ENCODE results near the gene SYNPR. TPM values are rescaled to one million over a fixed set of nuclear protein-coding genes. Genes with fewer than 3 reads are reported as not detected.
"Not testable (repeated sequence)": the region's sequence is repeated elsewhere in the genome, so short reads cannot be mapped to it uniquely, and the experiment has no call there.

SYNPR gene
- total RNA-seq, result not detected

DNA sequence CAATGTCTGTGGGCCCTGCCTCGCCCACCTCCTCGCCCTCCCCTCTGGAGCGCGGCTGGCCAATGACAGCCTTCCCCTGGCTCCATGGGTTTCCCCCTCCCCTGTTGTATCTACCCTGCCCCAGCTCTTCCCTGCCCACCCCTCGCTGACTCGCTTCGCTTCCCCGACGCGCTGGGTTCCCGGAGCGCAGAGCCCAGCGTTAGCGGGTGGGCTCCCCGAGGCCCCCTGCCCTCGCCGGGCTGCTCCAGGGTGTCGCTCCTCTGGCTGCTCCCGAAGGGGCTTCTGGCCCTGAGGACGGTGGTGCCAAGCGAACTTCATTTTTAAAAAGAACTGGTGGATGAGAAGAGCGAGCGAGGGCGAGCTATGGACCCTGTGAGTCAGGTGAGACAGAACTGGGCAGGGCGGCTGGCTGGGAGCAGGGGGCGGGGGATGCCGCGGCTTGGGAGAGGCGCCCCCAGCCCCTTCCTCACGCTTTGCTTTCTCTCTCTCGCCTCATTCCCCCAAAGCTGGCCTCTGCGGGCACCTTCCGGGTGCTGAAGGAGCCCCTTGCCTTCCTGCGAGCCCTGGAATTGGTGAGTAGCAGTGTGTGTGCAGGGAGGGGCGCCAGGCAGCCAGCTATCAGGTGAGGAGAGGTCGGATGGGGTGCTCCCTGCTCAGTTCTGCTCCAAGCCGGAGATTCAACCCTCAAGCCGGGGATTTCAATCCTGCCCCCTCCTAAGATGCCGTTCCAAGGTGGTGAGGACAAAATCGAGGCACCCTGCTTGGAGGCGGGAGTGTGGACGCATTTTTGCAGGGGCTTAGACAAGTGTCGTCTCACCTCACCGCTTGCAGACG lies at the start of gene SYNPR:
Gene SYNPR, plus strand, starts transcription at position 138 of the 834 bp plus-strand sequence.
- POLR2A ChIA-PET, result no interaction called here

DNA sequence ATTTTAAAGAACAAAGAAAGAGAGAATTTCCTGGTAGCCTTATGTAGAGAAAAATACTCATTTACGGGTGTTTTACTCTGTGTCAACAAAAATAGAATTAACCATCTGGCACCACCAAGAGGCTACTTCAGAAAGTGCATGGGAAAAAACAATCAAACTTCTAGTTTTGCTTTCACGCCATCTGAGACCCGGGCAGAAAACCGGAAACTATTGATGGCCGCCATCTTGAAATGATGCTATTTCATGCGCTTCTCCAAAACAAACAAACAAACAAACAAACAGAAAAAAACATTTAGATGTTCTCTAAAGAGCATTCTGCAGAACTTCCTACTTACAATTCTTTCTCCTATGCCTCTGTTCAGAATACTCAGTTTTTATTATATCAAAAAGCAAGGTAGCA lies 49.4 kb upstream of the SYNPR start:
- CTCF ChIA-PET, result no interaction called here
- POLR2A ChIA-PET, result no interaction called here

More for the DNA sequence above, at the start of gene SYNPR:
- CTCF ChIA-PET, result no interaction called here

GRCh38 chr3:63230146-63230545 lies 48.0 kb upstream of the SYNPR start:
- ChIA-PET POLR2A (no interaction called here), CTCF (no interaction called here)

DNA sequence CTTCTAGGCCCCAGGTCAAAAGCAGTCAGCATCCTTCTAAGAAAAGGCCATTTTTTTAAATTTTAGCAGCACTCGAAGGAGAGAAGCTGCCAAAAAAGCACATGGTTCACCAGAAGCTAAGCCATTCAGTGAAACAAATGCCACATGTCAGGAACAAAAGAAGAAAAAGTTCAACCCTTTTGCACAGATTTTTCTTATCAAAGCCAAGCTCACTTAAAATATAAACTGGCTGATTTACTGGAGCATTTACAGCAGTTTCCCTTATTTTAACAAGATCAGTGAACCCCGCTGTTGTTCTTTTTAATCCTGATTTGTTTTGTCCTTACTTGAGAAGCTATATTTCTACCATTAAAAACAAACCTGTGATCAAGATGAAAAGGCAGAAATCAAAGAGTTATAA lies 46.5 kb upstream of the SYNPR start:
- ChIA-PET POLR2A (no interaction called here), CTCF (no interaction called here)

- ChIA-PET POLR2A (no interaction called here), CTCF (no interaction called here)
Observed at GRCh38 chr3:63232764-63233396, 45.2 kb upstream of the SYNPR start.

DNA sequence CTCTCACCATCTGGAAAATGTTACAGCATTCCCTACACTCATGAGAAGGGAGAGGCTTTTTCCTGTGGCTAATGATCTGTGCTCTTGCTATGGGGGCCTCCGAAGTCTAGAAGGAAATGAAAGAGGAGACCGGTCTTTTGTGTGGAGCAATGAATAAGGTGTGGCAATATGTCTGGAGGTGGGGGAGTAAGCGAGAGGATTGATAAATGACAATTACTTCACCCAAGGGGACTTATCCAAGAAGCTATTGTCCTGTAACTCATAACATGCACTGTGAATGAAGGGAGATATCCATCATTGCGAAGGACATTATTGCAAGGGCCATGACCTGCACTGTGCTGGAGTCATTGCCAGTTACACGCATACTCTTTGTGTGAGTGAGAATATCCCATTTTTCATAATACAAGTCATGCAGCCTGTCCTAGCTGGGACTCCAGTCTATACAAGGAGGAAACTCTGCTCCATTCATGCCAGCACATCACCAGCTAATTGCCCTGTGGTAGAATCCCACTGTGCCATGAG lies 37.7 kb upstream of the SYNPR start:
- ChIA-PET CTCF (no interaction called here), POLR2A (no interaction called here)

GRCh38 chr3:63242124-63242523 lies 36.0 kb upstream of the SYNPR start:
- ChIA-PET CTCF (no interaction called here), POLR2A (no interaction called here)

- ChIA-PET CTCF (no interaction called here), POLR2A (no interaction called here)
Observed at GRCh38 chr3:63244486-63244885, 33.6 kb upstream of the SYNPR start.

DNA sequence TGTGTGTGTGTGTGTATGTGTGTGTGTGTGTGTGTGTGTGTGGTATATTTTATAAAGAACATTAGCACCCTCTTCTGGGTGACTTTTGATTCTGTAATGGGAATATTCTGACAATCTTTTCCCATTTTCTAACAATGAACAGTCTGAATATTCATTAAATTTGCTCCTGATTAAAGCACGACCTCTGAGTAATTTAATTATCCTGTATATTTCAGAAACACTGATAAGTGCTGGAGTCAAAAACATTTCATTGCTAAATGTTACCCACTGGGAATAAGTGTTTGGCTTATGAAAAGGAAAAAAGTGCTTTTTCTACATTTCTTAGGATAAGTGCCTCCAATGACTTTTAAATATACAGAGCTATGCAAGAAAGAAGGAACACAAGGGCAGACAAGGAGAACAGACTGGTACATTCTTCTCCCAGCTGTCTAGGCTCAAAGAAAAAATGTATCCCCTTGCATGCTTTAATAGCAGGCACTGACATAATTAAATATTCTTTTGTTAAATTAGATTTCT lies 32.3 kb upstream of the SYNPR start:
- CTCF ChIA-PET, result no interaction called here
- POLR2A ChIA-PET, result no interaction called here

GRCh38 chr3:63248015-63248414 lies 30.1 kb upstream of the SYNPR start:
- ChIA-PET CTCF (no interaction called here), POLR2A (no interaction called here)

DNA sequence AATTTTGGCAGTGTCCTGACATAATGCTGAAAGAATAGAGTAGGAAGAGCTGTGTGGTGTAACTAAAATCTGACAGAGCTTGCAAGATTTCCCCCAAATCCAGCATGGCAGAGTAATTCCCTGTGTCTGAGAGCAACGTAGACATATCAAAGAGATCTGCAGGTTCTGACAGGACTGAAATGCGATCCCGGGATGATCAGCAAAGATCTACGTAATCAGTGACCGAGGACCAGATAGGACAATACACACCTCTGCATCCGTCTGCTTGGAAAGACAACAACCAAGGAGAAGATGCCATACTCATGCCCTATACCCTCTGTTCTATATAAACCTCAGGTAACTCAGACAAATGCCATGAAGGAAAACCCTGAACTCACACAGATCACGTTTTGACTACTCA lies 26.6 kb upstream of the SYNPR start:
- ChIA-PET POLR2A (no interaction called here), CTCF (no interaction called here)

- POLR2A ChIA-PET, CTCF ChIA-PET: not testable (repeated sequence)
Observed at GRCh38 chr3:63255819-63256218, 22.3 kb upstream of the SYNPR start.

GRCh38 chr3:63264716-63265115 lies 13.4 kb upstream of the SYNPR start:
- CTCF ChIA-PET, result no interaction called here
- POLR2A ChIA-PET, result no interaction called here

DNA sequence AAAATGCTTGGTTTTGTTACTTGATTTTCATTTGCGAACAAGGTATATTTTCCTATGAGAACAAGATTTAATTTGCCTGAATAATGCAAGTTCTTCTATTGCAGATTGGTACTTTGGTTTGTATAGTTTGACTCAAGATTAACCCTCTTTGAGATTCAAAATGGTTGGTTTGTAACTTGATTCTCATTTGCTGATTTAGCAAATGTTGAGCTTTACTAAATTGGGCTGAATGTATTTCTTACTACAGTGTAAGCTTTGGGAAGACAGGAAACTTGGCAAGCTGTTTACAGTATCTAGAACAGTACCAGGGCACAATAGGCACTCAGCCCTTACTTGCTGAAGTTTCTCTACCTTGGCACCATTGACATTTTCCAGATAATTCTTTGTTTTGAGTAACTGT lies 3.7 kb upstream of the SYNPR start:
- ChIA-PET CTCF (no interaction called here), POLR2A (no interaction called here)

DNA sequence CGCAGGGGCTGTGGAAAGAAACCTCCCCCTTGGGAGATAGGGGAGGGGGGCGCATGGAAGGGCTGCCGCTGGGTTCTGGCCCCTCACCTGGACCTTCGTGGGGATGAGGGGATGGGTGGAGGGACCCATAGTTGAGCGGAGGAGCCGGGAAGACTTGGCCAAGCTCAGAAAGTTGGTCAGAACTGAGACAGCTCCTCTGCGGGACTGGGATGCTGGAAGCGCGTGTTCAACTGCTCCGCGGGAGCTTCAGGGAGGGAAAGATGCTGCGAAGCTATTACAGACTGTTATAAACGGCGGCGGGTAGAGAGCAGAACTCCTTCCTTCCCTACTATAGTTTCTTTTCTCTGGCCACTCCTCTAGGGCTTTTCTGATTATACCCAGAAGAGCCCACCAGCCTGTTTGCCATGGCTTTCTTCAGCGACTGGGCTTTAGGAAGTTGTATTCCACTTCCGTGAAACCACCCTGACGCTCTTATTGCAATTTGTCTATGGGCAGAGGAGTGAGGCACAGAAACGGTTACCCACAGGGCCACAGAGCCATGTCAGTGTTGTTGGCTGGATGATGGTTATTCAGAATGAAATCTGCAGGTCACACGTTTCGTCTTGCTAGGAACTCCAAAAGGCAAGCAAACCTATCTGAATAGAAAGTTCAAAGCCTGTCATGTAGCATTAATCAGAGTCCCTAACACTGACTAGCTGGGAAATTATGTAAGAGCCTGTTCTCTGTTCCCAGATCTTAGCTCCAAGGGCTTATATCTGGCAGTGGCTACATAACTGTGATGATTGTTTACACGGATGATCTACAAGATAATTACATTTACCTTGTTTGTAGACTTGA lies 1.1 kb downstream of the SYNPR start:
- POLR2A ChIA-PET, result no interaction called here
- CTCF ChIA-PET, result no interaction called here

- ChIA-PET CTCF (no interaction called here), POLR2A (no interaction called here)
Observed at GRCh38 chr3:63287610-63288009, 9.5 kb downstream of the SYNPR start.

DNA sequence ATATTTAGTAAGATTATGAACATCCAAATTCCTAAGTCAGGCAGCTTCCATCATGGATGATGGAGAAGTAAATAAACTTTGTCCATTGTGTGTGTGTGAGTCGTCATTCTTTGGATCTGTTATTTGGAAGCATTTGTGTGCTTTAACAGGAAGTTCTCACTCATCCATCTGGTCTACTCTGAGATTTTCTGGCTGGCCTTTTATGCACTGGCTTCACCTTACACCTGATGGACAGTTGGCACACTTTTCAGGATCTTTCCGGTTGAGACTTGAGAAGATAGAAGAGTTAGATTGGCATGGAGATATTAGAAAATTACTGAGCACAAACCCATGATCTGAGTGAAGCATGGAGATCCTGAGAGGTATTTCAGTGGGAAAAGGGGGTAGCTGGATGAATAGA lies 12.6 kb downstream of the SYNPR start:
- POLR2A ChIA-PET, result no interaction called here
- CTCF ChIA-PET, result no interaction called here

- POLR2A ChIA-PET, result no interaction called here
- CTCF ChIA-PET, result interaction anchor here (0.5 kb wide), 1 partner anchor 1386 kb away, joined by 5 read pairs; no protein-coding TSS in a partner anchor
Observed at GRCh38 chr3:63294332-63294731, 16.2 kb downstream of the SYNPR start.

DNA sequence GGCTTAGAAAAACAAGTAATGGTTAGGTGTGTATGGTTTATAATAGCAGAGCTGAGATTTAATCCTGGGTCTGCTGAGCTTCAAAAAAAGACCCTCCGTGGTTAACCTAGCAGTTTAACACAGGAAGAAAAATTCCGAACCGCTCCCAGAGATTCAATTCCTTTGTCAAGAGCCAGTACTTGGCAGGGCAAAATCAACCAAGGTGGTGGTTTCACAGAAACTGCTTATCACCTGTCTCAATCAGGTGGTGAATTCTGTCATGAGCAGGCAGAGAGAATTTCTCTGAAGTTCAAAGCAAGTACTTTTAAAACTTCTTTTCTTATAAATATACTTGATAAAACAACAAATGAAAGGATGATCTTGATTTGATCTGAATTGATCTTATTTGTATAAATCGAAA lies 17.2 kb downstream of the SYNPR start:
- ChIA-PET POLR2A (no interaction called here), CTCF (no interaction called here)

- ChIA-PET CTCF (no interaction called here), POLR2A (no interaction called here)
Observed at GRCh38 chr3:63295806-63296205, 17.7 kb downstream of the SYNPR start.

GRCh38 chr3:63296249-63296648 lies 18.1 kb downstream of the SYNPR start:
- ChIA-PET CTCF (no interaction called here), POLR2A (no interaction called here)

All from activated CD8-positive, alpha-beta memory T cell treated with anti-CD3 and anti-CD28 coated beads for 36 hours (primary cell).